T47D (cell line): ENCODE measurements around the gene ACTN3.

Experiments
- DNase-seq, 2 experiments: peaks; one replicate each; pipeline versions ENCODE4 v3.0.0 to v3.0.0-alpha.2; 2011 to 2012; ENCODE audit warnings: low read depth in 1 of 2, low spot score in 1 of 2
- JUND ChIP-seq: IDR thresholded peaks from 2 replicates; pipeline ENCODE4 v1.6.1; 2012; ENCODE audit warnings: low read depth
- in situ Hi-C: cut with HindIII; loops from 2 replicates; pipeline ENCODE4 v1.10.0; 2016; ENCODE audit warnings: low sequenced_read_pairs, low pct_unique_long_range_greater_than_20kb

The ACTN3 gene

GRCh38 chr11:66546368-66546965 is at the start of gene ACTN3:
ACTN3 (plus strand) TSS chr11:66546903; CDS start chr11:66546938, 35 bp downstream.
- in situ Hi-C loops, result no loop called here
- TF ChIP-seq JUND, result no peak
- DNase-seq, result no peak

GRCh38 chr11:66497206-66497605 is 49.5 kb upstream of the ACTN3 start:
- no peak for TF ChIP-seq JUND
- in situ Hi-C loops, result no loop called here
- no peak for DNase-seq

DNA sequence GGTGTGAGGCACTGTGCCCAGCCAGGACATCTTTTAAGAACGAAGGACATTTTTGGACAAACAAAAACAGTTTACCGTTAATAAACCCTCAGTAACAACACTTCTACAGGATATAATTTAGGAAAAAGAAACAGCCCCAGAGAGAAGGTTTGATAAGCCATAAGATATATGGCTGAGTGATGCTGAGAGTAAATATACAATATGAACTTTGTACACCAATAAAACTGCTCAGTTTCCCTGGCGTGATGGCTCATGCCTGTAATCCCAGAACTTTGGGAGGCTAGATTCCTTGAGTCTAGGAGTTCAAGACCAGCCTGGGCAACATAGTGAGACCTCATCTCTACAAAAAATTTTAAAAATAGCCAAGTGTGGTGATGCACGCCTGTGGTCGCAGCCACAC is 48.2 kb upstream of the ACTN3 start:
- in situ Hi-C loops, result no loop called here

DNA sequence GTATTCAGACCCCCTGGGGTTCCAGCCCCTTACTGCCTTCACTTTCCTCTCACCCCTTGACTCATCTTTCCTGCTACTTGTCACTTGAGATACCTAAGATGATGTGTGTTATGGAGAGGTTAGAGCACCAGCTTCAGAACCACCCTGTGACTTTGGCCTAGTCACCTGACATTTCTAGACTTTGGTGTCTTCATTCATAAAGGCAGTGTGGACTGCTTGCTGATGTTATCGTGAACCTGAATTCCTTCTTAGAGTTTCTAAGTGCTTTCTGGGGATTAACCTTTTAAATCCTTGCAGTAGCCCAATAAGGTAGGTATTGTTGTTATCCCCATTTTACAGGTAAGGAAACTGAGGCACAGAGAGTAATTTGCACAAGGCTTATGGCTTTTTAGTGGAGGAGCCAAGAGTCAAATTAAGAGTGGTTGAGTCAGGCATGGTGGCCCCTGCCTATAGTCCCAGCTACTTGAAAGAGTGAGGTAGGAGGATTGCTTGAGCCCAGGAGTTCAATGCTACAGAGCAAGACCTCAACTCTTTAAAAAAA is 41.4 kb upstream of the ACTN3 start:
- in situ Hi-C loops, result no loop called here
- TF ChIP-seq JUND, result no peak
- peak; percentile 66 to 87 for DNase-seq

More for the DNA sequence above, 48.2 kb upstream of the ACTN3 start:
- no peak for DNase-seq
- TF ChIP-seq JUND, result no peak

DNA sequence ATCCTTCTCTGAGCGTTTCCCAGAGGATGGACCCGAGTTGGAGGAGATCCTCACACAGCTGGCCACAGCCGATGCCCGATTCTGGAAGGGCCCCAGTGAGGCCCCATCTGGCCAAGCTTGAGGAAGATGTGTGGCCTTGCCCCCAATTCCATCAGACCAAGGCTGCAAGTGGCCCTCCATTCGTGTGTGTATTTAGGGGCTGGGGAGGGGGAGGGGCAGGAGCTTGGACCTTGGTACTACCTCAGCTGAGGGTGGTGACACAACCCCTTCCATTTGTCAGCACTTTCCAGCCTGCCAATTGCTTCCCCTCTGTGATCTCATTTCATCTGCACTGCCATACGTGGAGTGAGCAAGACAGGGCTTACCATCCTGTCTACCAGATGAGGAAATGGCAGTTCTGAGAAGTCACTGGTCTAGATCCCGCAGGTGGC is 37.6 kb upstream of the ACTN3 start:
- in situ Hi-C loops, result no loop called here
- no peak for DNase-seq
- TF ChIP-seq JUND, result no peak

GRCh38 chr11:66510271-66510989 is 36.3 kb upstream of the ACTN3 start, which contains the start of gene BBS1:
BBS1 (plus strand) TSS chr11:66510635; CDS start chr11:66510660, 25 bp downstream.
- DNase-seq, result peak; percentile 77 to 88
- TF ChIP-seq JUND, result no peak
- in situ Hi-C loops, result no loop called here

DNA sequence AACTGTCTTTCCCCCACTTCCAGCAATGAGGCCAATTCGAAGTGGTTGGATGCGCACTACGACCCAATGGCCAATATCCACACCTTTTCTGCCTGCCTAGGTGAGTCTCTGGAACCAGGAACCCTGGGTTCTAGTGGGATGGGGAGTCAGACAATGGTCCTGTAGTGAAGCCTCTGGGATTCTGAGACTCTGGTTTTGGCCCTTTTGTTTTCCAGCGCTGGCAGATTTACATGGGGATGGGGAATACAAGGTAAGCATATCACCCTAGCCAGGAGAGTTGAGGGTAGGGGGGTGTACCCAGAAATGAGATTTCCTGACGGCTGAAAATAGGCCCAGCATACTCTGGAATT is 35.7 kb upstream of the ACTN3 start:
- in situ Hi-C loops, result no loop called here

GRCh38 chr11:66523611-66524010 is 23.1 kb upstream of the ACTN3 start:
- in situ Hi-C loops, result no loop called here
- DNase-seq, result no peak
- TF ChIP-seq JUND, result no peak

More for the DNA sequence above, 35.7 kb upstream of the ACTN3 start:
- DNase-seq, result no peak
- no peak for TF ChIP-seq JUND

- TF ChIP-seq JUND, result no peak
- in situ Hi-C loops, result no loop called here
- no peak for DNase-seq
Observed at GRCh38 chr11:66524304-66525040, 22.2 kb upstream of the ACTN3 start.

- in situ Hi-C loops, result no loop called here
- DNase-seq, result no peak
Observed at GRCh38 chr11:66529069-66529468, 17.6 kb upstream of the ACTN3 start.

GRCh38 chr11:66529655-66530054 is 17.0 kb upstream of the ACTN3 start:
- no peak for TF ChIP-seq JUND
- no peak for DNase-seq
- in situ Hi-C loops, result no loop called here

More at GRCh38 chr11:66529069-66529468, 17.6 kb upstream of the ACTN3 start:
- no peak for TF ChIP-seq JUND

GRCh38 chr11:66530927-66531709 is 15.6 kb upstream of the ACTN3 start:
- no peak for TF ChIP-seq JUND
- in situ Hi-C loops, result no loop called here
- DNase-seq, result no peak
